Prostate gland (tissue), 2 donors: Measurements from ENCODE around the gene EDDM13.

ENCODE experiments used
- POLR2AphosphoS5 ChIP-seq: sonication (generic); formaldehyde crosslinking; IDR thresholded peaks from one replicate; pipeline ENCODE4 v1.6.1; 2017; ENCODE audit warnings: antibody characterized with exemption
- TF ChIP-seq, protein P1 (sequence below), 4 experiments: fragments of 200-600 bp in 2 of 4; fragments of 450-650 bp in 2 of 4; sonication (generic) in 2 of 4; IDR thresholded peaks; 1 replicate in 3 of 4; 2 replicates in 1 of 4; pipeline ENCODE4 v1.5.1; 2016 to 2019; ENCODE audit warnings: antibody characterized with exemption in 4 of 4, mild to moderate bottlenecking in 2 of 4, moderate library complexity in 2 of 4

DNA sequence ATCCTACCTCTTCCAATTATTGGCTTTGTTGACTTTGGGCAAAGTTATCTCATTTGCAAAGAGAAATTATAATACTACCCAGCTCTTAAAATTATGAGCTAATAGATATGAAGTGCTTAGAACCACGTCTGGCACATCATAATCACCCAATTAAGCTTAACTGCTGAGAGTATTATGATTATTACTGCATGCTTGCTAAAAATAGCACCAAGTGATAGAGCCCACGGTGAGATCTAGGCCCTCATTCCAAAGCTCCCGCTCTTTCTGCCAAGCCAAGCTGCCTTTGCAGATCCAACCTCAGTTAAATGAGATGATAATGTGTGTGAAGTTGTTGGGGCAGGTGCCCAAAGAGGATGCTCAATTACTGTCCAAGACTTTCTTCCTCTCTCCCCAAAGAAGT, 6.5 kb upstream of the EDDM13 start:
- TF ChIP-seq, protein P1, sequence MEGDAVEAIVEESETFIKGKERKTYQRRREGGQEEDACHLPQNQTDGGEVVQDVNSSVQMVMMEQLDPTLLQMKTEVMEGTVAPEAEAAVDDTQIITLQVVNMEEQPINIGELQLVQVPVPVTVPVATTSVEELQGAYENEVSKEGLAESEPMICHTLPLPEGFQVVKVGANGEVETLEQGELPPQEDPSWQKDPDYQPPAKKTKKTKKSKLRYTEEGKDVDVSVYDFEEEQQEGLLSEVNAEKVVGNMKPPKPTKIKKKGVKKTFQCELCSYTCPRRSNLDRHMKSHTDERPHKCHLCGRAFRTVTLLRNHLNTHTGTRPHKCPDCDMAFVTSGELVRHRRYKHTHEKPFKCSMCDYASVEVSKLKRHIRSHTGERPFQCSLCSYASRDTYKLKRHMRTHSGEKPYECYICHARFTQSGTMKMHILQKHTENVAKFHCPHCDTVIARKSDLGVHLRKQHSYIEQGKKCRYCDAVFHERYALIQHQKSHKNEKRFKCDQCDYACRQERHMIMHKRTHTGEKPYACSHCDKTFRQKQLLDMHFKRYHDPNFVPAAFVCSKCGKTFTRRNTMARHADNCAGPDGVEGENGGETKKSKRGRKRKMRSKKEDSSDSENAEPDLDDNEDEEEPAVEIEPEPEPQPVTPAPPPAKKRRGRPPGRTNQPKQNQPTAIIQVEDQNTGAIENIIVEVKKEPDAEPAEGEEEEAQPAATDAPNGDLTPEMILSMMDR (IDR thresholded peaks at IDR 0.05) = no peak
- no peak for TF ChIP-seq POLR2AphosphoS5
